Lung (tissue), 12 donors: ENCODE data around the gene PLEKHD1. TPM values are rescaled to one million over a fixed set of nuclear protein-coding genes. Genes with fewer than 3 reads are reported as not detected.
A peak's percentile ranks its signal among the peaks of the same experiment; 100 is the strongest.

Experiments used
- ATAC-seq: fragments of 200-7000 bp; cut with Tn5 transposase; one replicate; pipeline ENCODE4 v1.9.1; 2020; ENCODE audit warnings: moderate number of reproducible peaks; ENCODE audit not compliant: insufficient read depth, low FRiP score
- DNase-seq, 3 donors: peaks; one replicate each; pipeline ENCODE4 v3.0.0-alpha.2; 2013 to 2017
- H3K27ac ChIP-seq, 2 donors: one replicate each; pipeline ENCODE4 v1.5.1; 2013; ENCODE audit warnings: mild to moderate bottlenecking in 2 of 2, moderate library complexity in 2 of 2, control low read depth in 1 of 2, inconsistent platforms in 1 of 2, low read depth in 1 of 2, low read length in 1 of 2
- H3K27me3 ChIP-seq, 3 donors: one replicate each; pipeline ENCODE4 v1.5.1; 2013; ENCODE audit warnings: low read length in 2 of 3; ENCODE audit not compliant: control insufficient read depth in 3 of 3, insufficient read depth in 3 of 3
- H3K36me3 ChIP-seq, 4 donors: one replicate each; pipeline ENCODE4 v1.5.1; 2013; ENCODE audit warnings: low read length in 4 of 4, mild to moderate bottlenecking in 1 of 4, moderate library complexity in 1 of 4; ENCODE audit not compliant: control insufficient read depth in 4 of 4, insufficient read depth in 4 of 4
- H3K4me1 ChIP-seq, 5 donors: one replicate each; pipeline ENCODE4 v1.5.1; 2013; ENCODE audit warnings: low read length in 5 of 5, mild to moderate bottlenecking in 2 of 5, moderate library complexity in 1 of 5; ENCODE audit not compliant: control insufficient read depth in 5 of 5, insufficient read depth in 5 of 5
- H3K4me3 ChIP-seq: one replicate; pipeline ENCODE4 v1.5.1; 2013; ENCODE audit warnings: mild to moderate bottlenecking, control low read depth, moderate library complexity
- H3K9ac ChIP-seq, 2 donors: one replicate each; pipeline ENCODE4 v1.5.1; 2013; ENCODE audit warnings: low read length in 2 of 2, control low read depth in 1 of 2; ENCODE audit not compliant: insufficient read depth in 1 of 2
- H3K9me3 ChIP-seq, 4 donors: one replicate each; pipeline ENCODE4 v1.5.1; 2013; ENCODE audit warnings: low read length in 3 of 4, mild to moderate bottlenecking in 1 of 4, moderate library complexity in 1 of 4; ENCODE audit not compliant: control insufficient read depth in 4 of 4, insufficient read depth in 3 of 4
- CTCF ChIP-seq: IDR thresholded peaks from 2 replicates; pipeline ENCODE4 v1.5.1; 2012; ENCODE audit warnings: mild to moderate bottlenecking; ENCODE audit errors: control extremely low read depth, extremely low read depth
- WGBS, 2 donors: extraction: QIAGEN DNeasy Blood & Tissue Kit; methylation state at CpG; one replicate each; pipeline ENCODE4 v1.1.7; 2013; 5-methylcytosine and 5-hydroxymethylcytosine counted together
- polyA plus RNA-seq, 2 donors: library from polyadenylated mRNA; stranded (reverse); fragments of 200-250 nt; gene quantifications; one replicate each; pipeline ENCODE4 v1.2.1, GENCODE V29; 2013
- total RNA-seq, 2 donors: library from RNA; depleted of rRNA in 1 of 2; stranded (reverse); fragments of >200 nt in 1 of 2; gene quantifications; one replicate each; pipeline ENCODE4 v1.2.1, GENCODE V29; 2014 to 2021
- donor health status: control.
- donor health status: control.
- donor health status: Bipolar disorder and iron deficiency.
- donor health status: healthy.
- donor health status: DM: yes; HTN: yes; CAD: no.

PLEKHD1 gene
- total and polyA plus RNA-seq, 4 donors: 0.11 to 0.83 (median 0.33) TPM; not detected in 1

DNA sequence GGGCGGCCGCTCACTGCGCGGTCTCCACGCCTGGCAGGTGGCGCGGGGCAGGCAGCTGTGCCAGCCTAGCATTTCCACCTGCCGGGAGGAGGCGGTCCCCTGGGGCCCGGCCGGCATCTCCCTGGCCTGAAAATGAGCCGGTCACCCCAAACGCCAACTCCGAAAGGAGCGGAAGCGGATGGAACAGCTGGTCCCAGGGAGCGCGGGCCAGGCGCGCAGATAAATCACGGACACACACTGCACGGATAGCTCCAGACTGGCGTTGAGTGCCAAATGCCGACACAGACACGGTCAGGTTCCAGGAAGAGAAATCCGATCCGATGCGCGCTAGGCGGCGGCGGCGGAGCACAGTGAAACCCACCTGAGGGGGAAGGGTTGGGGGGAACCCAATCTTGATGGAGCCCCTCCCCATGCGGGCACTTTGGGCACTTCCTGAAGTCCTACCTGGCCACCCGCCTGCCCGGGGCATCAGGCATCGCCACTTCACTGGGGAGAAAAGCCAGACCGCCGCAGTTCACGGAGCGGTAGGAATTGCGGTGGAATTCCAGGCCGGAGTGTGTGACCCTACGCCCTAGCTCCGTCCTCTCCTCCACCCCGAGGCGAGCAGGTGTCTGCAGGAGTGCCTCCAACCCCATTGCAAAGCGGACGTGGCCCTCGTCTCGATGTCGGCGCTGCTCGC, 624 bp upstream of the PLEKHD1 start:
- peak; percentile 39 for ATAC-seq
- 4 to 5% methylated on average over 53 to 54 of the region's 54 CpGs for WGBS, 2 donors
- no peak overlapping the region for H3K9ac ChIP-seq
- DNase-seq: peak; percentile 53 to 69 (median 69)
- TF ChIP-seq CTCF: no peak
- H3K36me3 ChIP-seq: no peaks in the 10 kb centered on the region
- no peak overlapping the region for H3K4me3 ChIP-seq
- peaks cover 0 to 15% (median 9%) of the 10 kb centered on the region in 5 donors for H3K4me1 ChIP-seq
- H3K27ac ChIP-seq: no peak overlapping the region
- H3K9me3 ChIP-seq: peaks cover 0 to 3% (median 0%) of the 10 kb centered on the region in 4 donors
- peaks cover 0 to 47% (median 46%) of the 10 kb centered on the region in 3 donors for H3K27me3 ChIP-seq

DNA sequence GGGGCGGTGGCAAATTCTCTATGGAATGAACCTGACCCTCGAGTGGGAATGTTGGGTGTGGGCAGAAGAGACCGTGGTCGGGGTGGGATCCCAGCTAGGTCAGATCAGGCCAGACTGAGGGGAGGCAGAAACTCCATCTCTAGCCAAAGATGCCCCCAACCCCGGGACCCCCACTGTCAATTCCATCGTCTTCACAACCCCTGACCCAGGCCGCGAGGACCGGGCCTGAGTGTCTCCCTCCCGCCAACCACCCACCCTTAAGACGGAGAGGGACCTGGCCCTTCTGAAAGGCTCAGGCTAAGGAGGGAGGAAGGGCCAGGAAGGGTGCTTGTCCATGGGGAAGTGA, 760 bp downstream of the PLEKHD1 start:
- WGBS, 2 donors: 55 to 62% methylated on average over 11 of the region's 11 CpGs
- ATAC-seq: no peak
- Histone ChIP-seq H3K4me3 (no peak overlapping the region), H3K9ac (no peak overlapping the region), H3K4me1 (peaks cover 0 to 15% (median 9%) of the 10 kb centered on the region in 5 donors), H3K36me3 (no peaks in the 10 kb centered on the region), H3K27me3 (peaks cover 0 to 47% (median 46%) of the 10 kb centered on the region in 3 donors), H3K9me3 (peaks cover 0 to 3% (median 0%) of the 10 kb centered on the region in 4 donors), H3K27ac (no peak overlapping the region)
- DNase-seq: no peak
- no peak for TF ChIP-seq CTCF

DNA sequence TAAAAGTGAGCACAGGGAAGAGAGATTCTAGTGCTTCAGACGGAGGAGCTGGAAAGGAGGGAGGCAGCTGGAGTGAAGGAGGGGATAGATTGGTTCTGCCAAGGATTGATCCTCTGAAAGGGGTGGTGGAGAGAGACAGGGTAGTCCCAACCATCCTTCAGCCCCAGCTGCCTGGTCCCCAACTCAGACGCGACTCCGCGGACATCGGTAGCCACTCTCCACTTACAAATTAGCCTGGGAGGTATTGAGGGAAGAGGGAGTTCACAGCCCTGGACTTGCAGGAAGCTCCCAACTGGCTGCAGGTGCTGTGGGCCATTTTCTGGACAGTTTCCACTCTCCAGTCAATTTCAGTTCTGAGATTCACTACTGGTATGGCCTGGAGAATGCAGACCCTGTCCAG, 1.2 kb downstream of the PLEKHD1 start:
- no peak overlapping the region for H3K9ac ChIP-seq
- ATAC-seq: no peak
- no peak for TF ChIP-seq CTCF
- H3K4me1 ChIP-seq: peaks cover 0 to 15% (median 9%) of the 10 kb centered on the region in 5 donors
- H3K9me3 ChIP-seq: peaks cover 0 to 3% (median 0%) of the 10 kb centered on the region in 4 donors
- peaks cover 0 to 49% (median 47%) of the 10 kb centered on the region in 3 donors for H3K27me3 ChIP-seq
- no peak overlapping the region for H3K27ac ChIP-seq
- WGBS, 2 donors: 84 to 91% methylated on average over 6 of the region's 6 CpGs
- H3K36me3 ChIP-seq: no peaks in the 10 kb centered on the region
- no peak for DNase-seq
- H3K4me3 ChIP-seq: no peak overlapping the region
